Measurements from ENCODE around the gene ADAMTSL1.
A peak's percentile ranks its signal among the peaks of the same experiment; 100 is the strongest.

The ADAMTSL1 gene

DNA sequence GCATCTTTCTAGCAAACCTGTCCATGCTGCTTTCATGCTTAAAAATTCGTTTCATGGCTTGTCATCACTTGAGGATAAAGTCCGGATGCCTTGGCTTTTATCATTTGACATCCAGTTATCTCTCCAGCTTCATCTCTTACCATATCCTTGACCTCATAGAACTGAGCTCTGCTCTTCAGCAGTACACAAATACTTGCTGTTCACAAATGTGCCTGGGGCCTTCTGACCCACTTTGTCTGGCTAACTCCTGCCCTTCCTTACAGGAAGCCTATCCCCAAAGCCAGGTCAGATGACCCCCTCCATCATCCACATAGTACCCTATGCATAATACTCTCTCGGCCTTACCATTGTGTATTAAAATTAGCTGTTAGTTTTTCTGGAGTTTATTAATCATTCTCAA lies 310.0 kb downstream of the ADAMTSL1 start:
- no peak for FAIRE-seq

GRCh38 chr9:18785604-18786003 lies 311.7 kb downstream of the ADAMTSL1 start:
- FAIRE-seq = no peak

DNA sequence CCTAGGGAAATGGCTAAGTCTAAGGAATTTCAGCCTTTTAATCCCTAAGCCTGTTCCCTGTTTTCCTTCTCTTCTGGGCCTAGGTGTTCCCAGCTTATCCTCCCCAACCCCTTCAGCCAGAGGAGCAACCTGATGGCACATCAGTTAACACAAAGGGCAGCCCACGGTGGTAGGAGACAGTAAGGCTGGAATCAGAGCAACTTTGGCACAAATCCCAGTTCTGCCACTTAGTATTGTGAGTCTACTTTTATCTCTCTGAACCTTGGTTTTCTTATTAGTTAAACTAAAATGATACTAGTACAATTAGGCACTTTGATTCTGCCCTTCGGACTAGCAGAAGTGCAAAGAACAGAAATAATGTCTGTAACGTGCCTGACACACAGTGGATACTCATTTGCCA lies 312.2 kb downstream of the ADAMTSL1 start:
- no peak for FAIRE-seq

DNA sequence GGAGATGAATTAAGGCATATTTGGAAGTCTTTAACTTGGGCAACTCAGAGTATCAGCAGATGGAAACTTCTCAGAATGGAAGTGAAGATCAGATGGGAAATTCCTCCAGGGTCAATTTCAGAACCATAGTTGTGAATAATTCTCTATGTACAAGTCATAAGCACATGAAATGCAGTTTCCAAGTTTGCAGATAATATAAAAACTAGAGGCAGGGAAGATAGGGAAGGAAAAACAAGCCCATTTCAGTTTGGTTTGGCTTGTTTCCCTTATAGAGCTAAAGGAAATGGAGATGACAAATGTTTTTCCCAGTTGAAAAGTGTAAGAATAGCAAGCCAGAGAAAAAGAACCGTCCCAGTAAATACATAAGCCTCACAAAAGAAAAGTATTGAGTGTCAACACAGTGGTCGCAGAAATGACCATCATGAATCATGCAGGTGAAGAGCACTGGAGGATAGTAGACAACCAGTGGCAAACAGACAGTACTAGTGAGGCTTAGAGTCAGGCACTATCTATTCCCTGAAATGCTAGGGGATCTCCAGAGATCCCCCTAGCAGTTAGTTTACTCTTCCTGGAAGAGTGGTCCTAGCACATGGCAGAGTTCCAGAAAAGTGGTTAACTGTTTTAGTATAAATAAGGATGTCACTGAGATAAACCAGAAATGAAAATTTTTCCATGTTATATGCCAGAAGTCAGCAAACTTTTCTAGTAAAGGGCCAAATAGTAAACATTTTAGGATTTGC lies 313.1 kb downstream of the ADAMTSL1 start:
- FAIRE-seq = no peak

DNA sequence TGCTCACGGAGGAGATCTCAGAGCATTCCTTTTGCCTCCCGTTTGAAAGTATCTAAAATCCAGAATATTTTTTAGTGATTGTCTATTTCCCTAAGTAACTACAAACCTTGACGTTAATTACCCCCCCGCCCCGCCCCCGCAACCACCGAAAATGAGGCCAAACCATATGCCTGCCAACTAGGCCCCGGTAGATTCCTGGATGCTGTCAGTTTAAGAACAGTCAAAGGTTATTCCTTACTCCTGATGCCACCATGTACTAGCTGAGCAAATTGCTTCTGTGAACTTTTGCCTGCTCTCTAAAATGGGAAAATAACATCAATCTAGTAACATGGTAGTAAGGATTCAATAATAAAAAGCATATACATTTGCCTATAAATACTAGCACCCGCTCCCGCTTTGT lies 314.3 kb downstream of the ADAMTSL1 start:
- no peak for FAIRE-seq

GRCh38 chr9:18791074-18791473 lies 317.1 kb downstream of the ADAMTSL1 start:
- no peak for FAIRE-seq

DNA sequence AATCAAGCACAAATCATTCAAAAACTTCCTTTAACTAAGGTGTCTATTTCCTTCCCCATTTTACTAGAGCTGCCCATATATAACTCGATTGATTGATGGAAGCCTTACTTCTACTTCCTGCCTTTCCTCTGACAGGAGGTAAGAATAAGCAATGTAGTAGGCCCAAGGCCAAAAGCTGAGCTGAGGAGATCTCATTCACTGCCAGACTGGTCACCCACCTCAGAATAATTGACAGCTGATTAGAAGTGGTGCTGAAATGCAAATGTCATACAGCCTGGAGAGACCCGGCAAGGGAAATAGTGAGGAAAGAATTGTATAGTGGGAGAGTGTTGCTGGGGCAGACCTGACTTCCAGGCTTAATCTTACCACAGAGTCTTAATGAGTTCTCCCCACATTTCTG lies 319.2 kb downstream of the ADAMTSL1 start:
- FAIRE-seq = no peak

GRCh38 chr9:18795947-18796671 lies 322.2 kb downstream of the ADAMTSL1 start:
- FAIRE-seq = no peak

DNA sequence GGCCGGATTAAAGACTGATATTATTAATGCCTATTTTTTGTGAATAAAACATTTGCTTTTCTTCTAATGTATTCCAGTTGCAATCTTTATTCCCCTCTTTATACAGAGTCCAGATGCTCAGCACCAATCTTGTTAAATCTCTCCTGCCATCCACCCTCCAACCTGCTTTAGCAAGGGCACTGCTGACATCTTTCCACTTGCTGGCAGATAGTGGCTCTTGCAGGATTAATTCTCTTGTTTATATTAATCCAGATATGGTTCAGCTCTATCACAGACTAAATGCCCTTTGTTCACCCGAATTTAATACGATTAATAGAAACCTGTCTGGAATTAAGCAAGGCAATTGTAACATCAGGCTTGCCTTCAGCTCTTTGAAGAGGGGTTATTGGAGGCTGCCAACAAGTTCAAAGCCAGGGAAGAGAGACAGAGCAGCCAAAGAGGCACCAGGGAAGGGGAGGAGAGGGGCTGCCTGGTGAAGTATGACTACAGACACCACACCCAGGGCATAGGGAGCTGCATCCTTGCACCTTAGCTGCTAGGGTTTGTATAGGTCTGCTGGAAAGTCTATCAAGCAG lies 322.8 kb downstream of the ADAMTSL1 start:
- FAIRE-seq = no peak

- no peak for FAIRE-seq
These were observed 324.2 kb downstream of the ADAMTSL1 start for GRCh38 chr9:18798106-18798505.

GRCh38 chr9:18798508-18799290 lies 324.7 kb downstream of the ADAMTSL1 start:
- no peak for FAIRE-seq

DNA sequence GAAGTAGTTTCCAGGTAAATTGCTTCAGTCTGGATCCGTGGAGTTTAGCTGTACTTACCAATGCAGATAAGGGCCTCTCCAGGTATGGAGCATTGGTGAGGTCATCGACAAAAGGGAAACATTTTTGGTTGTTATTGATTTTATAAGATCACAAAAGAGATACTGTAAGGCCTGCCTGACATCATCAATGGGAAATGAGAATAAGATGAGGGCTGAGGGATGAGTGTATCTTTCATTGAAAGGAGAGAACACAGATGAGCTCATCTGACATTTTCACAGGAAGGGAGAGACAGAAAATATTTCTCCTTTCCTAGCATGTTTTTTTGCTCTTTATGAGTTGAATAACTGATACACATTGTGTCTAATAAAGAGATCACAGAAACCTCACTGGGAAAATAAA lies 325.5 kb downstream of the ADAMTSL1 start:
- FAIRE-seq = no peak

- no peak for FAIRE-seq
These were observed 326.6 kb downstream of the ADAMTSL1 start for GRCh38 chr9:18800579-18800978.

DNA sequence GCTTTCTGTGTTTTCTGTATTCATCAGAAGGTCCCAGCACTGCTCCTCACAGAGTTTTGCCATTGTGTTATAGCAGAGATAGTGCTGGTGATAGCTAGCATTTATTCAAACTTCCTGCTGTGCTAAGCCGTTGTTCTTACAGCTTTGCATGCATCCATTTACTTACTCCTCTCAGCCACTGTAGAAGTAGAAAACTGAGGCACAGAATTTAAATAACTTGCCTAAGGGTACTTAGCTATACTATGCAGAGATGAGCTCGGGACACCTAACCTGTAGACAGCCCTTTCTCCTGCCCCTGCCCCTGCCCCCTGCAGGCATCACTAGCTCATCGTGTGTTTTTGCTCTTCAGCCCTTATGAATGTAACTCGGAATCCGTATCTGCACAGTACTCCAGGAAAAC lies 331.4 kb downstream of the ADAMTSL1 start:
- FAIRE-seq = no peak

- no peak for FAIRE-seq
These were observed 332.5 kb downstream of the ADAMTSL1 start for GRCh38 chr9:18806232-18807080.

DNA sequence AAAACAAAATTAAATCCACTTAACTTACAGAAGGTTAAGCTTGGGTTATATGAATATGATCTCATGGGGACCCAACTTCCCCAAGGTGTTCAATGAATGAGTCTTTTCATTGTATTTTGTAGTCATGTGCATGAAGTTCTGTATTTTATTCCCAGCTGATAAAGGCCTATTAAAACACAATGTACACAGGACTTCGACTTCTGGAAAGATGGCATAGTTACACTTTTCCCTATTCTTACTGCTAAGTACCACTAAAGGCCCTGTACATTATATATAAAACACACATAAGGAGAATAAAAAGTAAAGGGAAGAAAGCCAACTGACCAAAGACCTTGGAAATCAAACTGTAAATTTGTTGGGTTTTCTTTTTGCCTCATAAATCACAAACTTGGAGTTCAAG lies 336.6 kb downstream of the ADAMTSL1 start:
- FAIRE-seq = no peak

GRCh38 chr9:18811171-18811570 lies 337.2 kb downstream of the ADAMTSL1 start:
- no peak for FAIRE-seq

DNA sequence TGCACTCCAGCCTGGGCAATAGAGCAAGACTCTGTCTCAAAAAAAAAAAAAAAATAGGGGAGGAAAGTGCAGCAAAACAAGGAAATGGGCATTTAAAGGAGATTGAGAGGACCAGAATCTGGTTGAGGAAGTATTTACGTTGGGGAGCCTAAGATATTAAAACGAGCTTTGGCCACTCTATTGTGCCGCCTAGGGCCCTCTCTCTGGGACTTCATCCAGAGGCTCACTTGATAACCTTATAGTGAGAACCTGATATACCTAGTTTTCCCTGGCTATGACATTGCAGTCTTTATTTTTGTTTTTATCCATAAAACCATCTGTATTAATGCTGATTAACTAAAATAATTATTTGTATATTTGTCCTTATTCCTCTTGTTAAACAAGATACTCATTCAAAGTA lies 345.5 kb downstream of the ADAMTSL1 start:
- FAIRE-seq = no peak

DNA sequence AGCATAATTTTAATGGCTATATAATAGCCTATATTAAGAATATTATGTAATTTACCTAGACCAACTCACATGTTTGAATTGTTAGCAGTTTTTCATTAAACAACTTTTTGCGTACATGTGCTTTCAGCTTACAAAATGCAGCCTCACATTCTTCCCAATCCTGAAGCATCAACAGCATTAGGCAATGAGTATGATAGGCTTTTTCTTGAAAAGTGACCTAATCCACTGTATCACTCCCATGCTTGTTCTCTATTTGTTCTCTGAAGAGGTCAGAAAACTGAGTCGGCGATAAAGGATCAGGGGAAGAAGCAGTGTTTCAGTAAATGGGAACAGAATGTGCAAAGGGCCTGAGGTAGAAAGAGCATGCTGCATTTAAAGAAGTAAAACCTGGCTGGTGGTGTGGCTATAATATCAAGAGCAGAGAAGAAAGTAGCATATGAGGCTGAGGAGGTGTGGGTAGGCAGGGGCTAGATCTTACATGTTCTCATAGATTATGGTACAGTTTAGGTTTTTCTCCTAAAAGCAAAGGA lies 346.7 kb downstream of the ADAMTSL1 start:
- no peak for FAIRE-seq

GRCh38 chr9:18821788-18822187 lies 347.8 kb downstream of the ADAMTSL1 start:
- peak; percentile 88 for FAIRE-seq

GRCh38 chr9:18822850-18823249 lies 348.9 kb downstream of the ADAMTSL1 start:
- FAIRE-seq = no peak

DNA sequence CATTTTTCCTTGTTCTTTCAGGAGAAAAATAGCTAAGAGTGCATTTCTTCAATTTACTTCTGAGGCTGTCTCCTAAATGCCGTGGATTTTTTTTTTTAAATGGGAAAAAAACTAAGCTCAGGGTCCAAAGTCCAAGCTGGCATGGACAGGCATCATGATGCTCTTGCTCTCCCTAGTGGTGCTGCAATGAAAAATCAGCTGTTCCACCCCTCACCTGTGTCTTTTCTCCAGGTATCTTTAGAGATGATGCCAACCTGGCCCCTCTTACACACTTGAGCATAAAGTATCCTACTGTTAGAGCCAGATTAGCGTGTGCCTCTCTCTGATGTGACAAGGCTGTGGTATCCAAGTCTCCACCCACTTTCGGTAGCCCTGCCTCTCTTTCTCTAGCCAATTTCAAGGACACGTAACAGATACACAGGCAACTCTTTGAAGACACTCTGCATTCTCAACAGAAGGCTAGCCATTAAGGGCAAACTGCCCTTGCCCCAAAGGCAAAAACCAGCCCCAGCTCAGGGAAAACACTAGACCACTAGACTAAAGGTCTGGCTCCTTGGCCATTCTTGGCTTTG lies 350.2 kb downstream of the ADAMTSL1 start:
- FAIRE-seq = no peak

Data from islet of Langerhans (tissue), 1 donor.